RWPE2 (cell line): Measurements from ENCODE around the gene CHMP3.
"Not testable (repeated sequence)": the region's sequence is repeated elsewhere in the genome, so short reads cannot be mapped to it uniquely, and the experiment has no call there.

Experiments used
- ATAC-seq: fragments of 200-7000 bp; cut with Tn5 transposase; 3 replicates; pipeline ENCODE4 v1.9.1; 2021; ENCODE audit warnings: low read depth
- DNase-seq: peaks from one replicate; pipeline ENCODE4 v3.0.0-alpha.2; 2020; ENCODE audit warnings: low spot score
- H3K27ac ChIP-seq: fragments of 450-650 bp; 2 replicates; pipeline ENCODE4 v1.5.1; 2017; ENCODE audit warnings: mild to moderate bottlenecking; ENCODE audit not compliant: poor library complexity, severe bottlenecking
- H3K27me3 ChIP-seq: fragments of 250-450 bp; sonication (Bioruptor Pico); 2 replicates; pipeline ENCODE4 v1.5.1; 2021; ENCODE audit warnings: mild to moderate bottlenecking, moderate library complexity; ENCODE audit not compliant: insufficient read depth, poor library complexity, severe bottlenecking
- H3K36me3 ChIP-seq: fragments of 250-450 bp; sonication (Bioruptor Pico); 2 replicates; pipeline ENCODE4 v1.5.1; 2020; ENCODE audit warnings: low read depth, mild to moderate bottlenecking, moderate library complexity
- H3K4me1 ChIP-seq: fragments of 250-450 bp; sonication (Bioruptor Pico); 2 replicates; pipeline ENCODE4 v1.5.1; 2021; ENCODE audit warnings: mild to moderate bottlenecking, moderate library complexity; ENCODE audit not compliant: insufficient read depth, poor library complexity, severe bottlenecking
- H3K4me3 ChIP-seq: fragments of 250-450 bp; sonication (Bioruptor Pico); 2 replicates; pipeline ENCODE4 v1.5.1; 2021; ENCODE audit warnings: mild to moderate bottlenecking, moderate library complexity; ENCODE audit not compliant: severe bottlenecking
- H3K9me3 ChIP-seq: fragments of 250-450 bp; sonication (Bioruptor Pico); 2 replicates; pipeline ENCODE4 v1.5.1; 2021; ENCODE audit warnings: mild to moderate bottlenecking, moderate library complexity; ENCODE audit not compliant: severe bottlenecking
- TF ChIP-seq, protein P1 (sequence below): fragments of 450-650 bp; IDR thresholded peaks from one replicate; pipeline ENCODE4 v1.5.1; 2017; ENCODE audit warnings: mild to moderate bottlenecking, moderate library complexity; ENCODE audit not compliant: poor library complexity, severe bottlenecking

CHMP3 gene

DNA sequence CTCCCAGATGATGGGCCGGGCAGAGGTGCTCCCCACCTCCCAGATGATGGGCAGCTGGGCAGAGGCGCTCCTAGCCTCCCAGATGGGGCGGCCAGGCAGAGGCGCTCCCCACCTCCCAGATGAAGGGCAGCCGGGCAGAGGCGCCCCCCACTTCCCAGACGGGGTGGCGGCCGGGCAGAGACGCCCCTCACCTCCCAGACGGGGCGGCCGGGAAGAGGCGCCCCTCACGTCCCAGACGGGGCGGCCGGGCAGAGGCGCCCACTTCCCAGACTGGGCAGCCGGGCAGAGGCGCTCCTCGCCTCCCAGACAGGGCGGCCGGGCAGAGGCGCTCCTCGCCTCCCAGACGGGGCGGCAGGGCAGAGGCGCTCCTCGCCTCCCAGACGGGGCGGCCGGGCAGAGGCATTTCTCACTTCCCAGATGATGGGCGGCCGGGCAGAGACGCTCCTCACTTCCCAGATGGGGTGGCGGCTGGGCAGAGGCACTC lies 14.3 kb downstream of the CHMP3 start:
- not testable (repeated sequence) for H3K27me3 ChIP-seq, H3K27ac ChIP-seq, H3K9me3 ChIP-seq, H3K4me3 ChIP-seq, H3K4me1 ChIP-seq, ATAC-seq, DNase-seq
- peaks cover 19% of the 10 kb centered on the region for H3K36me3 ChIP-seq

DNA sequence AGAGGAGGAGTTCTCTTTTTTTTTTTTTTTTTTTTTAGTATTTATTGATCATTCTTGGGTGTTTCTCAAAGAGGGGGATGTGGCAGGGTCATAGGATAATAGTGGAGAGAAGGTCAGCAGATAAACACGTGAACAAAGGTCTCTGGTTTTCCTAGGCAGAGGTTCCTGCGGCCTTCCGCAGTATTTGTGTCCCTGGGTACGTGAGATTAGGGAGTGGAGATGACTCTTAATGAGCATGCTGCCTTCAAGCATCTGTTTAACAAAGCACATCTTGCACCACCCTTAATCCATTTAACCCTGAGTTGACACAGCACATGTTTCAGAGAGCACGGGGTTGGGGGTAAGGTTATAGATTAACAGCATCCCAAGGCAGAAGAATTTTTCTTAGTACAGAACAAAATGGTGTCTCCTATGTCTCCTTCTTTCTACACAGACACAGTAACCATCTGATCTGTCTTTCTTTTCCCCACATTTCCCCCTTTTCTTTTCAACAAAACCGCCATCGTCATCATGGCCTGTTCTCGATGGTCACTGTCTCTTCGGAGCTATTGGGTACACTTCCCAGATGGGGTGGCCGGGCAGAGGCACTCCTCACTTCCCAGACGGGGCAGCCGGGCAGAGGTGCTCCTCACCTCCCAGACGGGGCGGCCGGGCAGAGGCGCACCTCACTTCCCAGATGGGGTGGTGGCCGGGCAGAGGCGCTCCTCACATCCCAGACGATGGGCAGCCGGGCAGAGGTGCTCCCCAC lies 14.9 kb downstream of the CHMP3 start:
- peaks cover 19% of the 10 kb centered on the region for H3K36me3 ChIP-seq
- not testable (repeated sequence) for H3K9me3 ChIP-seq, H3K27ac ChIP-seq, DNase-seq, H3K4me1 ChIP-seq, H3K4me3 ChIP-seq, H3K27me3 ChIP-seq, ATAC-seq

DNA sequence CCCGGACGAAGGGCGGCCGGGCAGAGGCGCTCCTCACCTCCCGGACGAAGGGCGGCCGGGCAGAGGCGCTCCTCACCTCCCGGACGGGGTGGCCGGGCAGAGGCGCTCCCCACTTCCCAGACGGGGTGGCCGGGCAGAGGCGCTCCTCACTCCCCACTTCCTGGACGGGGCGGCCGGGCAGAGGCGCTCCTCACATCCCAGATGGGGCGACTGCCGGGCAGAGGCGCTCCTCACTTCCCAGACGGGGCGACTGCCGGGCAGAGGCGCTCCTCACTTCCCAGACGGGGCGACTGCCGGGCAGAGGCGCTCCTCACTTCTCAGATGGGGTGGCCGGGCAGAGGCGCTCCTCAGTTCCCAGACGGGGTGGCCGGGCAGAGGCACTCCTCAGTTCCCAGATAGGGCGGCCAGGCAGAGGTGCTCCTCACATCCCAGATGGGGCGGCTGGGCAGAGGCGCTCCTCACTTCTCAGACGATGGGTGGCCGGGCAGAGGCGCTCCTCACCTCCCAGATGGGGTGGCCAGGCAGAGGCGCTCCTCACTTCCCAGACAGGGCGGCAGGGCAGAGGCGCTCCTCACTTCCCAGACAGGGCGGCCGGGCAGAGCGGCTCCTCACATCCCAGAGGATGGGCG lies 17.8 kb downstream of the CHMP3 start:
- not testable (repeated sequence) for ATAC-seq, H3K9me3 ChIP-seq, DNase-seq, H3K27ac ChIP-seq, H3K27me3 ChIP-seq, H3K4me1 ChIP-seq, H3K4me3 ChIP-seq
- H3K36me3 ChIP-seq, result peaks cover 14% of the 10 kb centered on the region; the same call in 1 of the 2 replicates

DNA sequence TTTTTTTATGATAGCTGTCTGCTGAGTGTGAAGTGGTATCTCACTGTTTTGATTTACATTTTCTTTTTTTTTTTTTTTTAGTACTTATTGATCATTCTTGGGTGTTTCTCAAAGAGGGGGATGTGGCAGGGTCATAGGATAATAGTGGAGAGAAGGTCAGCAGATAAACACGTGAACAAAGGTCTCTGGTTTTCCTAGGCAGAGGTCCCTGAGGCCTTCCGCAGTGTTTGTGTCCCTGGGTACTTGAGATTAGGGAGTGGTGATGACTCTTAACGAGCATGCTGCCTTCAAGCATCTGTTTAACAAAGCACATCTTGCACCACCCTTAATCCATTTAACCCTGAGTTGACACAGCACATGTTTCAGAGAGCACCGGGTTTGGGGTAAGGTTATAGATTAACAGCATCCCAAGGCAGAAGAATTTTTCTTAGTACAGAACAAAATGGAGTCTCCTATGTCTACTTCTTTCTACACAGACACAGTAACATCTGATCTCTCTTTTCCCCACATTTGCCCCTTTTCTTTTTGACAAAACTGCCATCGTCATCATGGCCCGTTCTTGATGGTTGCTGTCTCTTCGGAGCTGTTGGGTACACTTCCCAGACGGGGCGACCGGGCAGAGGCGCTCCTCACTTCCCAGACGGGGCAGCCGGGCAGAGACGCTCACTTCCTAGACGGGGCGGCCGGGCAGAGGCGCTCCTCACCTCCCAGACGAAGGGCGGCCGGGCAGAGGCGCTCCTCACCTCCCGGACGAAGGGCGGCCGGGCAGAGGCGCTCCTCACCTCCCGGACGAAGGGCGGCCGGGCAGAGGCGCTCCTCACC lies 18.8 kb downstream of the CHMP3 start:
- H3K9me3 ChIP-seq, ATAC-seq, H3K27ac ChIP-seq, H3K4me1 ChIP-seq, H3K4me3 ChIP-seq, H3K27me3 ChIP-seq, DNase-seq: not testable (repeated sequence)
- peaks cover 14% of the 10 kb centered on the region; the same call in 1 of the 2 replicates for H3K36me3 ChIP-seq

DNA sequence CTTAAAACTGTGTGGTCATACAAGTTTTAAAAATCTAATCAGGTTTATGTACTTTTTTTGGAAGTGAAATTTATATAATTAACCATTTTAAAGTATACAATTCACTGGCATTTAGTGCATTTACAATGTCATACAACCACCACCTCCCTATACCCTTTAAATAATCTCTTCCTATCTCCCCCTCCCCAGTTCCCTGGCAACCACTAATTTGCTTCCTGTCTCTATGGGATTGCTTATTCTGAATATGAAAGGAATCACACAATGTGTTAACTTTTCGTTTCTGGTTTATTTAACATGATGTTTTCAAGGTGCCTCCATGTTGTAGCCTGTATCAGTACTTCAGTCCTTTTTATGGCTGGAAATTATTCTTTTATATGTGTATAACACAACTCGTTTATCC lies 19.4 kb downstream of the CHMP3 start:
- no peak for DNase-seq
- H3K4me1 ChIP-seq, result no peaks in the 10 kb centered on the region
- no peaks in the 10 kb centered on the region for H3K27me3 ChIP-seq
- no peak overlapping the region for H3K27ac ChIP-seq
- peaks cover 14% of the 10 kb centered on the region; the same call in 1 of the 2 replicates for H3K36me3 ChIP-seq
- ATAC-seq, result no peak
- TF ChIP-seq, protein P1, sequence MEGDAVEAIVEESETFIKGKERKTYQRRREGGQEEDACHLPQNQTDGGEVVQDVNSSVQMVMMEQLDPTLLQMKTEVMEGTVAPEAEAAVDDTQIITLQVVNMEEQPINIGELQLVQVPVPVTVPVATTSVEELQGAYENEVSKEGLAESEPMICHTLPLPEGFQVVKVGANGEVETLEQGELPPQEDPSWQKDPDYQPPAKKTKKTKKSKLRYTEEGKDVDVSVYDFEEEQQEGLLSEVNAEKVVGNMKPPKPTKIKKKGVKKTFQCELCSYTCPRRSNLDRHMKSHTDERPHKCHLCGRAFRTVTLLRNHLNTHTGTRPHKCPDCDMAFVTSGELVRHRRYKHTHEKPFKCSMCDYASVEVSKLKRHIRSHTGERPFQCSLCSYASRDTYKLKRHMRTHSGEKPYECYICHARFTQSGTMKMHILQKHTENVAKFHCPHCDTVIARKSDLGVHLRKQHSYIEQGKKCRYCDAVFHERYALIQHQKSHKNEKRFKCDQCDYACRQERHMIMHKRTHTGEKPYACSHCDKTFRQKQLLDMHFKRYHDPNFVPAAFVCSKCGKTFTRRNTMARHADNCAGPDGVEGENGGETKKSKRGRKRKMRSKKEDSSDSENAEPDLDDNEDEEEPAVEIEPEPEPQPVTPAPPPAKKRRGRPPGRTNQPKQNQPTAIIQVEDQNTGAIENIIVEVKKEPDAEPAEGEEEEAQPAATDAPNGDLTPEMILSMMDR, result no peak
- no peak overlapping the region for H3K4me3 ChIP-seq
- no peaks in the 10 kb centered on the region for H3K9me3 ChIP-seq

DNA sequence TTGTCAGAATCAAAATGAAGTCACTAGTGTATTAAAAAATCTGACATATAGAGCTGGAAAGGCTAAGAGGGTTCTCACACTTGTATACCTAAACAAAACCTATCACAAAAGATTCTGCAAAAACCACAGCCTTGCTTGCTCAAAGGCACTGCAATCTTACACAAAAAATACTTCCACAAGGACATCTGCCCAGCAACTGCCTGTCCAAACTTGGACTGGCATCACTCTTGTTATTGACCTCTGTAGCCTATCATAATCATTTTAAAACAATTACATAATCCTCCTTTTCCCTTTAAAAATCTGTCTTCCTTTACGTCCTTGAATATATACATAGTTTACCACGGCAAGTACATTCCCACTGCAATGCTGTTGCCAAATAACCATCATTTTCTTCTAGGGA lies 19.9 kb downstream of the CHMP3 start:
- Histone ChIP-seq H3K4me1 (no peaks in the 10 kb centered on the region), H3K27me3 (no peaks in the 10 kb centered on the region), H3K36me3 (peaks cover 14% of the 10 kb centered on the region; the same call in 1 of the 2 replicates), H3K4me3 (no peak overlapping the region), H3K9me3 (no peaks in the 10 kb centered on the region), H3K27ac (no peak overlapping the region)
- DNase-seq, result no peak
- no peak for ATAC-seq
- TF ChIP-seq, protein P1, result no peak
